GM10248 (cell line): Measurements from ENCODE around the gene IRF4.
A peak's percentile ranks its signal among the peaks of the same experiment; 100 is the strongest.

ENCODE experiments used
- CTCF ChIA-PET: fragments of 300-600 bp; sonication (Branson Sonifier 250); formaldehyde crosslinking; extraction: SDS; loops from one replicate; lab custom pipeline; 2021; ENCODE audit warnings: antibody characterized with exemption; lab: Yijun Ruan, JAX
- POLR2A ChIA-PET: fragments of 350-650 bp; sonication (Branson Sonifier 250); formaldehyde crosslinking; extraction: SDS; loops from one replicate; lab custom pipeline; 2020; ENCODE audit warnings: antibody characterized with exemption; lab: Yijun Ruan, JAX
- DNase-seq: peaks from one replicate; pipeline ENCODE4 v3.0.0; 2012; ENCODE audit errors: extremely low spot score
- TF ChIP-seq, protein P1 (sequence below): IDR thresholded peaks from 2 replicates; pipeline ENCODE4 v1.5.1; 2012; ENCODE audit warnings: mild to moderate bottlenecking, low read depth; ENCODE audit errors: extremely low read depth, missing control alignments, control extremely low read depth

The IRF4 gene

DNA sequence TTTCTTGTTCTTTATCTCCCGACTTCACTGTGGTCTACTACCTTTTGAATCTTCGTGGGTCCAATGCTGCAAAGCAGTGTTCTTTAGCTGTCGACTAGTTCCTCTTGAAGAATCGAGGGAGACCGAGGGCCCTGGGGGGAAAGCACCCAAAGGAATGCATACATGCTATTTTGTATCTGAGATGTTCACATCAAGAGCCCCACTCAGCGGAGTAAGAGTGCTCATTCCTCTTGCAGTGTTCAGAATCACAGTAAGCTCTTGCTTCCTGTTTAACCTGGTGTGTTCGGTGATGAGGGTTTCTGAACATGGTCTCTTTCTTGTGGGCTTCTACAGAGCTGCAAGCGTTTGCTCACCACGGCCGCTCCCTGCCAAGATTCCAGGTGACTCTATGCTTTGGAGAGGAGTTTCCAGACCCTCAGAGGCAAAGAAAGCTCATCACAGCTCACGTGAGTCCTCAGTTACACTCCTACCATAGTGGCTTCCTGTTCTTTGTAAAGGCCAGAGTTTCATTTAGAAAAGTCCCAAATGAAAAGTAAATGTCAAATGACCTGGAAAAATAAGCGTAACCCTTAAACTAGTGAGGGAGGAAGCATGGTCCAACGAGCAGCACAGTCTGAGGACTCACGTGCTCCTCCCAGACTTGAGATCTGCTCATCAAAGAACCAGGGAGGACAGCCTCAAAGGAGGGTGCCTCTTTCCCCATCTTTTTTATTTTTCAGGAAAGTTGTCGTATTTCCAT, 13.3 kb downstream of the IRF4 start:
- DNase-seq: peak; percentile 22
- POLR2A ChIA-PET: interaction anchor here (0.7 to 8.9 kb wide), 4 partner anchors 13 to 186 kb away, joined by 3 to 93 read pairs (median 3); partner anchors contain the start of gene IRF4
- CTCF ChIA-PET: interaction anchor here (1.1 to 2.7 kb wide), 7 partner anchors 8 to 215 kb away, joined by 3 to 13 read pairs (median 3); no protein-coding TSS in a partner anchor
- TF ChIP-seq, protein P1, sequence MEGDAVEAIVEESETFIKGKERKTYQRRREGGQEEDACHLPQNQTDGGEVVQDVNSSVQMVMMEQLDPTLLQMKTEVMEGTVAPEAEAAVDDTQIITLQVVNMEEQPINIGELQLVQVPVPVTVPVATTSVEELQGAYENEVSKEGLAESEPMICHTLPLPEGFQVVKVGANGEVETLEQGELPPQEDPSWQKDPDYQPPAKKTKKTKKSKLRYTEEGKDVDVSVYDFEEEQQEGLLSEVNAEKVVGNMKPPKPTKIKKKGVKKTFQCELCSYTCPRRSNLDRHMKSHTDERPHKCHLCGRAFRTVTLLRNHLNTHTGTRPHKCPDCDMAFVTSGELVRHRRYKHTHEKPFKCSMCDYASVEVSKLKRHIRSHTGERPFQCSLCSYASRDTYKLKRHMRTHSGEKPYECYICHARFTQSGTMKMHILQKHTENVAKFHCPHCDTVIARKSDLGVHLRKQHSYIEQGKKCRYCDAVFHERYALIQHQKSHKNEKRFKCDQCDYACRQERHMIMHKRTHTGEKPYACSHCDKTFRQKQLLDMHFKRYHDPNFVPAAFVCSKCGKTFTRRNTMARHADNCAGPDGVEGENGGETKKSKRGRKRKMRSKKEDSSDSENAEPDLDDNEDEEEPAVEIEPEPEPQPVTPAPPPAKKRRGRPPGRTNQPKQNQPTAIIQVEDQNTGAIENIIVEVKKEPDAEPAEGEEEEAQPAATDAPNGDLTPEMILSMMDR: no peak

GRCh38 chr6:408148-408547, 16.6 kb downstream of the IRF4 start:
- ChIA-PET POLR2A (interaction anchor here (2.1 to 2.9 kb wide), 2 partner anchors 10 to 16 kb away, joined by 10 to 14 read pairs; partner anchors contain the start of gene IRF4), CTCF (interaction anchor here (2.0 to 6.9 kb wide), 3 partner anchors 10 to 219 kb away, joined by 4 to 41 read pairs (median 5); no protein-coding TSS in a partner anchor)
- no peak for DNase-seq
- TF ChIP-seq, protein P1: no peak

GRCh38 chr6:408599-409102, 17.1 kb downstream of the IRF4 start:
- POLR2A ChIA-PET: interaction anchor here (0.7 to 2.9 kb wide), 4 partner anchors 9 to 17 kb away, joined by 3 to 14 read pairs (median 8); partner anchors contain the start of gene IRF4
- DNase-seq: no peak
- CTCF ChIA-PET: interaction anchor here (0.6 to 6.9 kb wide), 7 partner anchors 10 to 220 kb away, joined by 3 to 41 read pairs (median 3); no protein-coding TSS in a partner anchor
- TF ChIP-seq, protein P1: no peak

GRCh38 chr6:409370-409972, 17.9 kb downstream of the IRF4 start:
- TF ChIP-seq, protein P1: no peak
- POLR2A ChIA-PET: interaction anchor here (1.0 to 2.9 kb wide), 3 partner anchors 10 to 18 kb away, joined by 5 to 14 read pairs (median 10); partner anchors contain the start of gene IRF4
- DNase-seq: no peak
- CTCF ChIA-PET: interaction anchor here (0.6 to 6.9 kb wide), 7 partner anchors 11 to 220 kb away, joined by 3 to 41 read pairs (median 3); no protein-coding TSS in a partner anchor

- CTCF ChIA-PET: interaction anchor here (0.8 to 6.9 kb wide), 6 partner anchors 12 to 310 kb away, joined by 3 to 41 read pairs (median 4); no protein-coding TSS in a partner anchor
- no peak for DNase-seq
- POLR2A ChIA-PET: interaction anchor here (0.5 to 3.5 kb wide), 3 partner anchors 11 to 110 kb away, joined by 4 to 15 read pairs (median 4); partner anchors contain the start of gene IRF4
- TF ChIP-seq, protein P1: no peak
Measured at GRCh38 chr6:410555-411395, 19.2 kb downstream of the IRF4 start.
